Muscle layer of colon (tissue), 2 donors: ENCODE results near the gene EYS.
"Not testable (repeated sequence)": the region's sequence is repeated elsewhere in the genome, so short reads cannot be mapped to it uniquely, and the experiment has no call there.

Source experiments
- H3K27ac ChIP-seq: one replicate; pipeline ENCODE4 v1.7.0; 2013; ENCODE audit warnings: low read depth, mild to moderate bottlenecking, low read length, moderate library complexity
- H3K27me3 ChIP-seq, 2 donors: one replicate each; pipeline ENCODE4 v1.7.0; 2013; ENCODE audit warnings: low read length in 2 of 2, mild to moderate bottlenecking in 2 of 2; ENCODE audit not compliant: insufficient read depth in 2 of 2, control insufficient read depth in 1 of 2
- H3K36me3 ChIP-seq: one replicate; pipeline ENCODE4 v1.7.0; 2013; ENCODE audit warnings: mild to moderate bottlenecking, low read length; ENCODE audit not compliant: insufficient read depth
- H3K4me1 ChIP-seq: one replicate; pipeline ENCODE4 v1.7.0; 2013; ENCODE audit warnings: mild to moderate bottlenecking, low read length; ENCODE audit not compliant: insufficient read depth
- H3K4me3 ChIP-seq, 2 donors: one replicate each; pipeline ENCODE4 v1.7.0; 2013; ENCODE audit warnings: low read length in 2 of 2, low read depth in 1 of 2, mild to moderate bottlenecking in 1 of 2, moderate library complexity in 1 of 2
- H3K9ac ChIP-seq: one replicate; pipeline ENCODE4 v1.7.0; 2013; ENCODE audit warnings: low read length
- H3K9me3 ChIP-seq: one replicate; pipeline ENCODE4 v1.7.0; 2013; ENCODE audit warnings: mild to moderate bottlenecking, low read length
- donor health status: abdominal sarcoma.
- donor health status: Adenocarcinoma of cecum.

Gene EYS

GRCh38 chr6:64037427-64037826 lies 1669.6 kb downstream of the EYS start:
- H3K27ac ChIP-seq, result no peak overlapping the region

GRCh38 chr6:64034910-64035655 lies 1671.9 kb downstream of the EYS start:
- Histone ChIP-seq H3K4me3 (no peak overlapping the region), H3K36me3 (no peaks in the 10 kb centered on the region), H3K27me3 (no peaks in the 10 kb centered on the region), H3K9me3 (no peaks in the 10 kb centered on the region), H3K9ac (no peak overlapping the region), H3K27ac (no peak overlapping the region), H3K4me1 (peaks cover 16% of the 10 kb centered on the region)

More at GRCh38 chr6:64037427-64037826, 1669.6 kb downstream of the EYS start:
- Histone ChIP-seq H3K9me3 (no peaks in the 10 kb centered on the region), H3K4me1 (peaks cover 16% of the 10 kb centered on the region), H3K36me3 (no peaks in the 10 kb centered on the region), H3K4me3 (no peak overlapping the region), H3K27me3 (no peaks in the 10 kb centered on the region), H3K9ac (no peak overlapping the region)

- no peaks in the 10 kb centered on the region for H3K9me3 ChIP-seq
- no peaks in the 10 kb centered on the region for H3K36me3 ChIP-seq
- H3K9ac ChIP-seq, result no peak overlapping the region
- no peak overlapping the region for H3K4me3 ChIP-seq
- H3K27me3 ChIP-seq, result no peaks in the 10 kb centered on the region
- peaks cover 16% of the 10 kb centered on the region for H3K4me1 ChIP-seq
- no peak overlapping the region for H3K27ac ChIP-seq
Measured at GRCh38 chr6:64034291-64034690, 1672.7 kb downstream of the EYS start.

GRCh38 chr6:64030950-64031618 lies 1675.9 kb downstream of the EYS start:
- H3K9ac ChIP-seq, H3K9me3 ChIP-seq, H3K27ac ChIP-seq, H3K27me3 ChIP-seq, H3K36me3 ChIP-seq, H3K4me3 ChIP-seq: not testable (repeated sequence)
- H3K4me1 ChIP-seq, result peaks cover 16% of the 10 kb centered on the region

GRCh38 chr6:64023693-64024092 lies 1683.3 kb downstream of the EYS start:
- no peaks in the 10 kb centered on the region for H3K36me3 ChIP-seq
- no peaks in the 10 kb centered on the region for H3K9me3 ChIP-seq
- no peak overlapping the region for H3K4me3 ChIP-seq
- H3K4me1 ChIP-seq, result no peaks in the 10 kb centered on the region
- no peak overlapping the region for H3K27ac ChIP-seq
- H3K9ac ChIP-seq, result no peak overlapping the region
- H3K27me3 ChIP-seq, result no peaks in the 10 kb centered on the region

GRCh38 chr6:64014595-64014994 lies 1692.4 kb downstream of the EYS start:
- Histone ChIP-seq H3K27ac (no peak overlapping the region), H3K9ac (no peak overlapping the region), H3K9me3 (no peaks in the 10 kb centered on the region), H3K27me3 (no peaks in the 10 kb centered on the region), H3K4me1 (no peaks in the 10 kb centered on the region), H3K36me3 (no peaks in the 10 kb centered on the region), H3K4me3 (no peak overlapping the region)

- H3K9ac ChIP-seq, result no peak overlapping the region
- H3K9me3 ChIP-seq, result no peaks in the 10 kb centered on the region
- H3K27ac ChIP-seq, result no peak overlapping the region
- no peaks in the 10 kb centered on the region for H3K36me3 ChIP-seq
- H3K4me1 ChIP-seq, result no peaks in the 10 kb centered on the region
- no peak overlapping the region for H3K4me3 ChIP-seq
- H3K27me3 ChIP-seq, result no peaks in the 10 kb centered on the region
Measured at GRCh38 chr6:64013011-64013410, 1694.0 kb downstream of the EYS start.

- Histone ChIP-seq H3K27ac (no peak overlapping the region), H3K4me3 (no peak overlapping the region), H3K9me3 (no peaks in the 10 kb centered on the region), H3K4me1 (no peaks in the 10 kb centered on the region), H3K9ac (no peak overlapping the region), H3K27me3 (no peaks in the 10 kb centered on the region), H3K36me3 (no peaks in the 10 kb centered on the region)
Measured at GRCh38 chr6:64012351-64013001, 1694.5 kb downstream of the EYS start.

- Histone ChIP-seq H3K4me1 (no peaks in the 10 kb centered on the region), H3K9me3 (no peaks in the 10 kb centered on the region), H3K27me3 (no peaks in the 10 kb centered on the region), H3K9ac (no peak overlapping the region), H3K27ac (no peak overlapping the region), H3K4me3 (no peak overlapping the region), H3K36me3 (no peaks in the 10 kb centered on the region)
Measured at GRCh38 chr6:64010666-64011065, 1696.4 kb downstream of the EYS start.

GRCh38 chr6:64010010-64010409 lies 1697.0 kb downstream of the EYS start:
- Histone ChIP-seq H3K9ac (no peak overlapping the region), H3K27me3 (no peaks in the 10 kb centered on the region), H3K9me3 (no peaks in the 10 kb centered on the region), H3K27ac (no peak overlapping the region), H3K36me3 (no peaks in the 10 kb centered on the region), H3K4me3 (no peak overlapping the region), H3K4me1 (no peaks in the 10 kb centered on the region)

- Histone ChIP-seq H3K27me3 (no peaks in the 10 kb centered on the region), H3K27ac (no peak overlapping the region), H3K9me3 (no peaks in the 10 kb centered on the region), H3K36me3 (no peaks in the 10 kb centered on the region), H3K4me3 (no peak overlapping the region), H3K4me1 (no peaks in the 10 kb centered on the region), H3K9ac (no peak overlapping the region)
Measured at GRCh38 chr6:64006246-64006645, 1700.8 kb downstream of the EYS start.
